Esophagus muscularis mucosa (tissue), 4 donors: ENCODE data around the gene JAKMIP1.

Experiments used
- CTCF ChIP-seq, 3 experiments: fragments of 200-600 bp in 2 of 3; fragments of 450-650 bp in 1 of 3; sonication (generic) in 2 of 3; IDR thresholded peaks; one replicate each; pipeline ENCODE4 v1.5.1; 2017 to 2019; ENCODE audit warnings: antibody characterized with exemption in 3 of 3, mild to moderate bottlenecking in 2 of 3, moderate library complexity in 1 of 3
- EP300 ChIP-seq: sonication (generic); formaldehyde crosslinking; IDR thresholded peaks from one replicate; pipeline ENCODE4 v1.6.1; 2017; ENCODE audit warnings: antibody characterized with exemption
- POLR2A ChIP-seq: fragments of 450-650 bp; IDR thresholded peaks from one replicate; pipeline ENCODE4 v1.6.1; 2017; ENCODE audit warnings: antibody characterized with exemption, moderate library complexity, mild to moderate bottlenecking, low read depth
- POLR2AphosphoS5 ChIP-seq, 2 donors: sonication (generic); formaldehyde crosslinking; IDR thresholded peaks; one replicate each; pipeline ENCODE4 v1.6.1; 2017; ENCODE audit warnings: antibody characterized with exemption in 2 of 2

DNA sequence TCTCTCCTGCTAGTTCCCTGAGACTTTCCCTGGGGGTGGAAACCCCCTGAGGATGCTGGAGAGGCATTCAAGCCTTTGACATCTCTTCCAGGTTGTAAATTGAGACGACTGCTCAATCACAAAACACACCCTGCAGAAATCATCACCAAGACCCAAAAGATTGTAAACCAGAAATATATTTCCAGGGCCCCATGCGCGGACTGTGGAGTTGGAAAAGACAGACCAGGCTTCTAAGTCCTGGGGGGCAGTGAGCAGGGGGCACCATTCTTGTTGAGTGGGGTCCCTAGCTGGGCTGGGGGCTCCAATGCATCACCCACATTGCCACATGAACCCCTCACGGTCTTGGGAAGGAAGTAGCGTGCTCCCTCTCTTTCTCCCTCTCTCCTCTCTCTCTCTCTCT, 94.2 kb downstream of the JAKMIP1 start:
- TF ChIP-seq CTCF (IDR thresholded peaks at IDR 0.05), result no peak
- TF ChIP-seq POLR2AphosphoS5 (IDR thresholded peaks at IDR 0.05), result no peak
- no peak for TF ChIP-seq POLR2A
- TF ChIP-seq EP300, result no peak
